ENCODE data around the gene NLRP6. TPM values are rescaled to one million over a fixed set of nuclear protein-coding genes. Genes with fewer than 3 reads are reported as not detected.

Gene NLRP6
- total RNA-seq, 2 donors from 2014 or later, result 0.18 to 2.7 TPM

DNA sequence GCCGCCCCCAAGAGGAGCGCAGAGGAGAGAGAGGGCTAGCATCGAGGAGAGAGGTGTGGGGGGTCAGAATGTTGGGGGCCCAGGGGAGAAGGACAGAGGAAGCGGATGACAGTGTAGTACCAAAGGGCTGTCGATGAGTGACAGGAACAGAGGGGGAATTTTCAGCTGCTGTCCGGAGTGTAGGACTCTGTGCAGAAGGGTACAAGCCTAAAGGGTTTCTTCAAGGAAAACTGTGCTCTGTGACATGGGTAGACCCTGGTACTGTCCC is 5.3 kb upstream of the NLRP6 start:
- intact Hi-C loops (cut with DNase I), result no loop called here
- Histone ChIP-seq H3K27ac (no peak overlapping the region), H3K27me3 (replicated peaks; ENCODE audit: insufficient read depth) (no peaks in the 10 kb centered on the region), H3K36me3 (no peaks in the 10 kb centered on the region), H3K4me1 (replicated peaks) (no peaks in the 10 kb centered on the region), H3K4me3 (no peak overlapping the region), H3K9me3 (no peaks in the 10 kb centered on the region)
- WGBS, result 91% methylated on average over 6 of the region's 6 CpGs
- DNase-seq (ENCODE audit: low spot score), result no peak
- TF ChIP-seq POLR2A (IDR thresholded peaks at IDR 0.05), result no peak
- TF ChIP-seq, protein P1, sequence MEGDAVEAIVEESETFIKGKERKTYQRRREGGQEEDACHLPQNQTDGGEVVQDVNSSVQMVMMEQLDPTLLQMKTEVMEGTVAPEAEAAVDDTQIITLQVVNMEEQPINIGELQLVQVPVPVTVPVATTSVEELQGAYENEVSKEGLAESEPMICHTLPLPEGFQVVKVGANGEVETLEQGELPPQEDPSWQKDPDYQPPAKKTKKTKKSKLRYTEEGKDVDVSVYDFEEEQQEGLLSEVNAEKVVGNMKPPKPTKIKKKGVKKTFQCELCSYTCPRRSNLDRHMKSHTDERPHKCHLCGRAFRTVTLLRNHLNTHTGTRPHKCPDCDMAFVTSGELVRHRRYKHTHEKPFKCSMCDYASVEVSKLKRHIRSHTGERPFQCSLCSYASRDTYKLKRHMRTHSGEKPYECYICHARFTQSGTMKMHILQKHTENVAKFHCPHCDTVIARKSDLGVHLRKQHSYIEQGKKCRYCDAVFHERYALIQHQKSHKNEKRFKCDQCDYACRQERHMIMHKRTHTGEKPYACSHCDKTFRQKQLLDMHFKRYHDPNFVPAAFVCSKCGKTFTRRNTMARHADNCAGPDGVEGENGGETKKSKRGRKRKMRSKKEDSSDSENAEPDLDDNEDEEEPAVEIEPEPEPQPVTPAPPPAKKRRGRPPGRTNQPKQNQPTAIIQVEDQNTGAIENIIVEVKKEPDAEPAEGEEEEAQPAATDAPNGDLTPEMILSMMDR (IDR thresholded peaks at IDR 0.05), result no peak
- TF ChIP-seq POLR2AphosphoS5 (IDR thresholded peaks at IDR 0.05), result no peak

DNA sequence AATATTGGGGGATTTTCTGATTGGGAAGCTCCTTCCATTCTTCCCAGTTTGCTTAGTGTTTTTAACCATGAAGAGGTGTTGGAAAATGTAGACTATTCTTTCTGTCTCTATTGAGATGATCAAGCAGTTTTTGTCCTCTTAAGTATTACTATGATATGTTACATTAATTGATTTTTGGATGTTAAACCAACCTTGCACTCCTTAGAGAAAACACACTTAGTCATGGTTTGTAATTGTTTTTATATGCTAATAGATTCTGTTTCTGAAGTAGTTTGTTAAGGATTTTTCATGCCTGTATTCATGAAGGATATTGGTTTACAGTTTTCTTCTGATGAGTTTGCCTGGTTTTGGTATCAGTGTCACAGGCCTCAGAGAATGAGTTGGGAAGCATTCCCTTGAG is 2.0 kb upstream of the NLRP6 start:
- TF ChIP-seq POLR2A (IDR thresholded peaks at IDR 0.05), result no peak
- TF ChIP-seq, protein P1 (IDR thresholded peaks at IDR 0.05), result no peak
- TF ChIP-seq POLR2AphosphoS5 (IDR thresholded peaks at IDR 0.05), result no peak
- Histone ChIP-seq H3K9me3 (no peaks in the 10 kb centered on the region), H3K4me3 (no peak overlapping the region), H3K27me3 (replicated peaks; ENCODE audit: insufficient read depth) (peaks cover 10% of the 10 kb centered on the region), H3K36me3 (no peaks in the 10 kb centered on the region), H3K27ac (no peak overlapping the region), H3K4me1 (replicated peaks) (no peaks in the 10 kb centered on the region)
- no peak for DNase-seq (ENCODE audit: low spot score)
- intact Hi-C loops (cut with DNase I), result no loop called here

DNA sequence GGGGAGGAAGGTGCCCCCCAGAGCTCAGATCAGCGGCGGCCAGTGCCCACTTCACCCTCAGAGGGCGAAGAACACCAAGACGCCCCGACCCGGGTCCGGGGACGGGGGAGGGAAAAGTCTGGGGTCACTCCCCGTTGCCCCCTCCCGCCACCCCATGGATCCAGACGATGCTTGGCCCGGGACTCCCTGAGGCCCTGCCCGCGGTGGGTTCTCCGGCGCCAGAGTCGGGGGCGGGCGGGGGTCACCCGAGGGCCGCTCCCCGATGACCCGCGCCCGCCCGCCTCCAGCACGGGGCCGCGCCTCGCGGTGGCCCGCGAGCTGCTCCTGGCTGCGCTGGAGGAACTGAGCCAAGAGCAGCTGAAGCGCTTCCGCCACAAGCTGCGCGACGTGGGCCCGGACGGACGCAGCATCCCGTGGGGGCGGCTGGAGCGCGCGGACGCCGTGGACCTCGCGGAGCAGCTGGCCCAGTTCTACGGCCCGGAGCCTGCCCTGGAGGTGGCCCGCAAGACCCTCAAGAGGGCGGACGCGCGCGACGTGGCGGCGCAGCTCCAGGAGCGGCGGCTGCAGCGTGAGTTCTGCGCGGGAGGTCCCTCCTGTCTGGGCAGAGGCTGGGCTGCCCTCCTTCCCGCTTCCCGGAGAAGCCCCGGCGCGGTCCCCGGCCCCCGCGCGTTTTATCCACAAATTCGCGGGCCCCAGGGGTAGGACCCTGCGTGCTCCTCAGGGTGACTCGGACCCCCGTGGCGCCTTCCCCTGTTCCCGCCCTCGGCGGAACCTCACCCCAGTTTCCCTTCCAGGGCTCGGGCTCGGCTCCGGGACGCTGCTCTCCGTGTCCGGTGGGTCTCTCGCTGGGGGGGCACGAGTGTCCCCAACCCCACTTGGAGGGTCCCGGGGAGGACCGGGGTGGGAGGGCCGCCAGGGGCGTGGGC is 1.1 kb downstream of the NLRP6 start:
- no peak for TF ChIP-seq POLR2AphosphoS5 (IDR thresholded peaks at IDR 0.05)
- H3K4me3 ChIP-seq, result peak overlapping the region; percentile 5 to 8
- H3K9me3 ChIP-seq, result no peaks in the 10 kb centered on the region
- intact Hi-C loops (cut with DNase I), result no loop called here
- DNase-seq (ENCODE audit: low spot score), result no peak
- 8% methylated on average over 45 of the region's 97 CpGs for WGBS
- no peak overlapping the region for H3K27ac ChIP-seq
- H3K36me3 ChIP-seq, result no peaks in the 10 kb centered on the region
- peaks cover 28% of the 10 kb centered on the region for H3K27me3 ChIP-seq (replicated peaks; ENCODE audit: insufficient read depth)
- H3K4me1 ChIP-seq (replicated peaks), result no peaks in the 10 kb centered on the region

DNA sequence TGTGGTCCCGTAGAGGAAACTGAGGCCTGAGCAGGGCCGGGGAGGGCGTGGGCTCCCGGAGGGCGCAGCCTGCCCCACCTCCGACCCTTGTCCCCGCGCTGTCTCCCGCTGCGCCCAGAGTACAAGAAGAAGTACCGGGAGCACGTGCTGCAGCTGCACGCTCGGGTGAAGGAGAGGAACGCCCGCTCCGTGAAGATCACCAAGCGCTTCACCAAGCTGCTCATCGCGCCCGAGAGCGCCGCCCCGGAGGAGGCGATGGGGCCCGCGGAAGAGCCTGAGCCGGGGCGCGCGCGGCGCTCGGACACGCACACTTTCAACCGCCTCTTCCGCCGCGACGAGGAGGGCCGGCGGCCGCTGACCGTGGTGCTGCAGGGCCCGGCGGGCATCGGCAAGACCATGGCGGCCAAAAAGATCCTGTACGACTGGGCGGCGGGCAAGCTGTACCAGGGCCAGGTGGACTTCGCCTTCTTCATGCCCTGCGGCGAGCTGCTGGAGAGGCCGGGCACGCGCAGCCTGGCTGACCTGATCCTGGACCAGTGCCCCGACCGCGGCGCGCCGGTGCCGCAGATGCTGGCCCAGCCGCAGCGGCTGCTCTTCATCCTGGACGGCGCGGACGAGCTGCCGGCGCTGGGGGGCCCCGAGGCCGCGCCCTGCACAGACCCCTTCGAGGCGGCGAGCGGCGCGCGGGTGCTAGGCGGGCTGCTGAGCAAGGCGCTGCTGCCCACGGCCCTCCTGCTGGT is 1.9 kb downstream of the NLRP6 start:
- intact Hi-C loops (cut with DNase I), result no loop called here
- no peaks in the 10 kb centered on the region for H3K9me3 ChIP-seq
- no peaks in the 10 kb centered on the region for H3K4me1 ChIP-seq (replicated peaks)
- H3K36me3 ChIP-seq, result no peaks in the 10 kb centered on the region
- peaks cover 28% of the 10 kb centered on the region for H3K27me3 ChIP-seq (replicated peaks; ENCODE audit: insufficient read depth)
- TF ChIP-seq, protein P1 (IDR thresholded peaks at IDR 0.05), result no peak
- TF ChIP-seq POLR2AphosphoS5 (IDR thresholded peaks at IDR 0.05) (no peak), POLR2A (IDR thresholded peaks at IDR 0.05) (no peak)
- no peak overlapping the region for H3K27ac ChIP-seq
- H3K4me3 ChIP-seq, result peak overlapping the region; percentile 5 to 10
- DNase-seq (ENCODE audit: low spot score), result no peak
- WGBS, result 1% methylated on average over 49 of the region's 85 CpGs

DNA sequence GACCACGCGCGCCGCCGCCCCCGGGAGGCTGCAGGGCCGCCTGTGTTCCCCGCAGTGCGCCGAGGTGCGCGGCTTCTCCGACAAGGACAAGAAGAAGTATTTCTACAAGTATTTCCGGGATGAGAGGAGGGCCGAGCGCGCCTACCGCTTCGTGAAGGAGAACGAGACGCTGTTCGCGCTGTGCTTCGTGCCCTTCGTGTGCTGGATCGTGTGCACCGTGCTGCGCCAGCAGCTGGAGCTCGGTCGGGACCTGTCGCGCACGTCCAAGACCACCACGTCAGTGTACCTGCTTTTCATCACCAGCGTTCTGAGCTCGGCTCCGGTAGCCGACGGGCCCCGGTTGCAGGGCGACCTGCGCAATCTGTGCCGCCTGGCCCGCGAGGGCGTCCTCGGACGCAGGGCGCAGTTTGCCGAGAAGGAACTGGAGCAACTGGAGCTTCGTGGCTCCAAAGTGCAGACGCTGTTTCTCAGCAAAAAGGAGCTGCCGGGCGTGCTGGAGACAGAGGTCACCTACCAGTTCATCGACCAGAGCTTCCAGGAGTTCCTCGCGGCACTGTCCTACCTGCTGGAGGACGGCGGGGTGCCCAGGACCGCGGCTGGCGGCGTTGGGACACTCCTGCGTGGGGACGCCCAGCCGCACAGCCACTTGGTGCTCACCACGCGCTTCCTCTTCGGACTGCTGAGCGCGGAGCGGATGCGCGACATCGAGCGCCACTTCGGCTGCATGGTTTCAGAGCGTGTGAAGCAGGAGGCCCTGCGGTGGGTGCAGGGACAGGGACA is 2.7 kb downstream of the NLRP6 start:
- DNase-seq (ENCODE audit: low spot score), result no peak
- no peak overlapping the region for H3K27ac ChIP-seq
- TF ChIP-seq POLR2AphosphoS5 (IDR thresholded peaks at IDR 0.05) (no peak), POLR2A (IDR thresholded peaks at IDR 0.05) (no peak)
- TF ChIP-seq, protein P1 (IDR thresholded peaks at IDR 0.05), result no peak
- no peaks in the 10 kb centered on the region for H3K36me3 ChIP-seq
- peak overlapping the region in 1 of 2 donors; percentile 10 for H3K4me3 ChIP-seq
- WGBS, result 7% methylated on average over 69 of the region's 79 CpGs
- intact Hi-C loops (cut with DNase I), result no loop called here
- no peaks in the 10 kb centered on the region for H3K4me1 ChIP-seq (replicated peaks)
- H3K27me3 ChIP-seq (replicated peaks; ENCODE audit: insufficient read depth), result peaks cover 28% of the 10 kb centered on the region
- no peaks in the 10 kb centered on the region for H3K9me3 ChIP-seq
